K562 (cell line): Measurements from ENCODE around the gene SH3GL3.

Experiments used
- ATF7 ChIP-seq: fragments of 450-650 bp; IDR thresholded peaks from 2 replicates; pipeline ENCODE4 v1.7.1; 2014; ENCODE audit warnings: mild to moderate bottlenecking, moderate library complexity
- BHLHE40 ChIP-seq: IDR thresholded peaks from 2 replicates; pipeline ENCODE4 v1.6.1; 2011; ENCODE audit warnings: low read length, improper control_type of control experiment
- BRCA1 ChIP-seq, 2 experiments: fragments of 450-650 bp in 1 of 2; sonication (generic) in 1 of 2; formaldehyde crosslinking in 1 of 2; IDR thresholded peaks; 2 replicates each; pipeline versions ENCODE4 v1.5.0 to v1.6.1; 2017 to 2020; ENCODE audit warnings: mild to moderate bottlenecking in 1 of 2, missing genetic modification reagents in 1 of 2
- CBX1 ChIP-seq: sonication (generic); IDR thresholded peaks from 2 replicates; pipeline ENCODE4 v1.6.1; 2016; ENCODE audit warnings: antibody characterized with exemption, low read depth, mild to moderate bottlenecking
- EP300 ChIP-seq: IDR thresholded peaks from 2 replicates; pipeline ENCODE4 v1.6.1; 2012; ENCODE audit warnings: low read length, improper control_type of control experiment
- MAFK ChIP-seq: IDR thresholded peaks from 2 replicates; pipeline ENCODE4 v1.6.1; 2011; ENCODE audit warnings: low read length, improper control_type of control experiment
- POLR2A ChIP-seq: fragments of 450-650 bp; conservative IDR thresholded peaks from 2 replicates; pipeline ENCODE4 v1.6.1; 2016
- YY1 ChIP-seq, 3 experiments: IDR thresholded peaks; 2 replicates each; pipeline ENCODE4 v1.6.1; 2011; ENCODE audit warnings: low read length in 2 of 3, mild to moderate bottlenecking in 2 of 3, moderate library complexity in 2 of 3, borderline replicate concordance in 1 of 3, control low read depth in 1 of 3, low read depth in 1 of 3; ENCODE audit not compliant: insufficient read depth in 3 of 3, insufficient replicate concordance in 2 of 3, control insufficient read depth in 1 of 3, insufficient read length in 1 of 3; ENCODE audit errors: extremely low read depth in 1 of 3
- ZBTB17 ChIP-seq: fragments of 450-650 bp; formaldehyde crosslinking; IDR thresholded peaks from 2 replicates; pipeline ENCODE4 v1.4.0; 2020; ENCODE audit warnings: mild to moderate bottlenecking
- TF ChIP-seq, protein P1 (sequence below): fragments of 450-650 bp; formaldehyde crosslinking; IDR thresholded peaks from 2 replicates; pipeline ENCODE4 v1.4.0; 2020; ENCODE audit warnings: mild to moderate bottlenecking, moderate library complexity
- TF ChIP-seq, protein P2 (sequence below): sonication (generic); formaldehyde crosslinking; IDR thresholded peaks from 2 replicates; pipeline ENCODE4 v1.5.0; 2020; ENCODE audit warnings: missing genetic modification reagents
- TF ChIP-seq, protein P3 (sequence below): fragments of 450-650 bp; formaldehyde crosslinking; IDR thresholded peaks from 2 replicates; pipeline ENCODE4 v1.4.0; 2020; ENCODE audit warnings: mild to moderate bottlenecking, mixed read lengths
- TF ChIP-seq, protein P4 (sequence below): IDR thresholded peaks from 3 replicates; pipeline ENCODE4 v1.6.1; 2011; ENCODE audit warnings: borderline replicate concordance, mild to moderate bottlenecking; ENCODE audit not compliant: insufficient read length, insufficient read depth

DNA sequence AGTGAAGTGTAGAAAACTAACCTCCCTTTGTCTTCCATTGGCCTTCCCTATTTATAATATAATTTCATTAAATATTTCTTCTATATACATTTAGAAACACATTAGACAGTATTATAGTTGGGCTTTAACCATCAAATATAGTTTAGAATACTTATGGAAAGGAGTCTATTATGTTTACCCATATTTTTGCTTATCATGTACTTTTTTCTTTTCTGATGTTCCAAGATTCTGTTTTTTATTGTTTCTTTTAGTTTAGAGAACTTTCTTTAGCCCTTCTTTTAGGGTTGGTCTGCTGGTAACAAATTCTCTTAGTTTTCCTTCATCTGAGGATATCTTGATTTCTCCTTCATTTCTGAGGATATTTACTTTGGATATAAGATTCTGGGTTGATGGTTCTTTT, 23.7 kb downstream of the SH3GL3 start:
- peak; percentile 72 for TF ChIP-seq MAFK
- no peak for TF ChIP-seq ATF7
- TF ChIP-seq, protein P1, sequence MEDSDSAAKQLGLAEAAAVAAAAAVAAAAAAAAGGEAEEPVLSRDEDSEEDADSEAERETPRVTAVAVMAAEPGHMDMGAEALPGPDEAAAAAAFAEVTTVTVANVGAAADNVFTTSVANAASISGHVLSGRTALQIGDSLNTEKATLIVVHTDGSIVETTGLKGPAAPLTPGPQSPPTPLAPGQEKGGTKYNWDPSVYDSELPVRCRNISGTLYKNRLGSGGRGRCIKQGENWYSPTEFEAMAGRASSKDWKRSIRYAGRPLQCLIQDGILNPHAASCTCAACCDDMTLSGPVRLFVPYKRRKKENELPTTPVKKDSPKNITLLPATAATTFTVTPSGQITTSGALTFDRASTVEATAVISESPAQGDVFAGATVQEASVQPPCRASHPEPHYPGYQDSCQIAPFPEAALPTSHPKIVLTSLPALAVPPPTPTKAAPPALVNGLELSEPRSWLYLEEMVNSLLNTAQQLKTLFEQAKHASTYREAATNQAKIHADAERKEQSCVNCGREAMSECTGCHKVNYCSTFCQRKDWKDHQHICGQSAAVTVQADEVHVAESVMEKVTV (CRISPR knock-in tag) = no peak
- TF ChIP-seq EP300 = no peak
- TF ChIP-seq BHLHE40 = no peak
- TF ChIP-seq, protein P2, sequence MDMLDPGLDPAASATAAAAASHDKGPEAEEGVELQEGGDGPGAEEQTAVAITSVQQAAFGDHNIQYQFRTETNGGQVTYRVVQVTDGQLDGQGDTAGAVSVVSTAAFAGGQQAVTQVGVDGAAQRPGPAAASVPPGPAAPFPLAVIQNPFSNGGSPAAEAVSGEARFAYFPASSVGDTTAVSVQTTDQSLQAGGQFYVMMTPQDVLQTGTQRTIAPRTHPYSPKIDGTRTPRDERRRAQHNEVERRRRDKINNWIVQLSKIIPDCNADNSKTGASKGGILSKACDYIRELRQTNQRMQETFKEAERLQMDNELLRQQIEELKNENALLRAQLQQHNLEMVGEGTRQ (CRISPR knock-in tag) = no peak
- TF ChIP-seq ZBTB17 (CRISPR knock-in tag) = no peak
- no peak for TF ChIP-seq CBX1
- TF ChIP-seq, protein P3, sequence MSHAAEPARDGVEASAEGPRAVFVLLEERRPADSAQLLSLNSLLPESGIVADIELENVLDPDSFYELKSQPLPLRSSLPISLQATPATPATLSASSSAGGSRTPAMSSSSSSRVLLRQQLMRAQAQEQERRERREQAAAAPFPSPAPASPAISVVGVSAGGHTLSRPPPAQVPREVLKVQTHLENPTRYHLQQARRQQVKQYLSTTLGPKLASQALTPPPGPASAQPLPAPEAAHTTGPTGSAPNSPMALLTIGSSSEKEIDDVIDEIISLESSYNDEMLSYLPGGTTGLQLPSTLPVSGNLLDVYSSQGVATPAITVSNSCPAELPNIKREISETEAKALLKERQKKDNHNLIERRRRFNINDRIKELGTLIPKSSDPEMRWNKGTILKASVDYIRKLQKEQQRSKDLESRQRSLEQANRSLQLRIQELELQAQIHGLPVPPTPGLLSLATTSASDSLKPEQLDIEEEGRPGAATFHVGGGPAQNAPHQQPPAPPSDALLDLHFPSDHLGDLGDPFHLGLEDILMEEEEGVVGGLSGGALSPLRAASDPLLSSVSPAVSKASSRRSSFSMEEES (CRISPR knock-in tag) = no peak
- no peak for TF ChIP-seq YY1 (IDR thresholded peaks at IDR 0.05; ENCODE audit: borderline replicate concordance in 1 of 3, control insufficient read depth in 1 of 3, extremely low read depth in 1 of 3, insufficient read depth in 3 of 3, insufficient read length in 1 of 3, insufficient replicate concordance in 2 of 3, low read depth in 1 of 3, low read length in 2 of 3)
- TF ChIP-seq, protein P4, sequence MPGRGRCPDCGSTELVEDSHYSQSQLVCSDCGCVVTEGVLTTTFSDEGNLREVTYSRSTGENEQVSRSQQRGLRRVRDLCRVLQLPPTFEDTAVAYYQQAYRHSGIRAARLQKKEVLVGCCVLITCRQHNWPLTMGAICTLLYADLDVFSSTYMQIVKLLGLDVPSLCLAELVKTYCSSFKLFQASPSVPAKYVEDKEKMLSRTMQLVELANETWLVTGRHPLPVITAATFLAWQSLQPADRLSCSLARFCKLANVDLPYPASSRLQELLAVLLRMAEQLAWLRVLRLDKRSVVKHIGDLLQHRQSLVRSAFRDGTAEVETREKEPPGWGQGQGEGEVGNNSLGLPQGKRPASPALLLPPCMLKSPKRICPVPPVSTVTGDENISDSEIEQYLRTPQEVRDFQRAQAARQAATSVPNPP = no peak
- no peak for TF ChIP-seq BRCA1 (IDR thresholded peaks at IDR 0.05)
- no peak for TF ChIP-seq BRCA1 (CRISPR knock-in tag; IDR thresholded peaks at IDR 0.05)
- TF ChIP-seq POLR2A = no peak
